Kidney capillary endothelial cell (primary cell): ENCODE results near the gene CDYL.

Experiments
- DNase-seq: peaks from one replicate; pipeline ENCODE4 v3.0.0-alpha.2; 2018; ENCODE audit warnings: low spot score

Gene CDYL

DNA sequence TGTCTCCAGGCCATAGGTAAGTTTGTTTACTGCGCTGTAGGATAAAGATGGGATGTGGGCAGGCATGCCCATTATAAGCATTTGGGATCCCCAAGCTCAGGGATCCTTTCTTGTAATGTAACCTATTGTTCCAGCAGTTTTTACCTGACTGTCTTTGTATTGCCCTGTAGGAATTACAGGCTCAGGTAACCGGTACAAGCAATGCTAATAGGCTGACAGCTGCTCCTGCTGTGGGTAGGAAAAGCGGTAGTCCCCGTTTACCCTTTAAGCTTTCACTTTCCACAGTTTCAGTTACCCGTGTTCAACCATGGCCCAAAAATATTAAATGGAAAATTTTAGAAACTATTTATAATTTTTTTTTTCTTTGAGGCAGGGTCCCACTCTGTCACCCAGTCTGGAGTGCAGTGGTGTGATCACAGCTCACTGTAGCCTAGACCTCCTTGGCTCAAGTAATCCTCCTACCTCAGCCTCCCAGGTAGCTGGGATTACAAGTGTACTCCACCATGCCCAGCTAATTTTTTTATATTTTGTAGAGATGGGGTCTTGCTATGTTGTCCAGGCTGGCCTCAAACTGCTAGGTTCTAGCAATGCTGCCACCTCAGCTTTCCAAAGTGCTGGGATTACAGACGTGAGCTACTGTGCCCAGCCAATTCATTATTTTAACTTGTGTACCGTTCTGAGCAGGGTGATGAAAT is 108.6 kb downstream of the CDYL start:
- no peak for DNase-seq

DNA sequence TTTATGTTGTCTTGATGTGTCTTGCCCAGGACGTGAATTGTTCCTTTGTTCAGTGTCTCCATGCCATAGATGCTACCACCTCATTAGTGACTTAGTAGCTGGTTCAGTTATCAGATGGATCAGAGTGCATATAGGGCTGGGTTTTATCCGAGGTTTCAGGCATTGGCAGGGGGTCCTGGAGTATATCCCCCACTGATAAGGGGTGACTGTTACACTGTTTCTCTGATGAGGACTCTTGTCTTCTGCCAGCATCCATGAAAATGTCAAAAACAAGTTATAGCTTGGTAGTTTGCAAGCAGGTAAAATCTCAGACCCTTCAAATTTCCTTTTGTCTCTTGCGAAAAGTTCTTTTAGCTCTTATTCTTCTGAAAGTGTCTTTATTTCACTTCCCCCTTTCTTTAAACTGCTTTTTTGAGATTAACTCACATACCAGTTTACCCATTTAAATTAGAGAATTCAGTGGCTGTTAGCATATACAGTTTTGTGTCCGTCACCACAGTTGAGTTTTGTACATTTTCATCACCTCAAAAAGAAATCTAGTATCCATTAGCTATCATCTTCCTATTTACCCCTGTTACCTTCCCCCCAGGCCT is 109.2 kb downstream of the CDYL start:
- DNase-seq, result no peak

DNA sequence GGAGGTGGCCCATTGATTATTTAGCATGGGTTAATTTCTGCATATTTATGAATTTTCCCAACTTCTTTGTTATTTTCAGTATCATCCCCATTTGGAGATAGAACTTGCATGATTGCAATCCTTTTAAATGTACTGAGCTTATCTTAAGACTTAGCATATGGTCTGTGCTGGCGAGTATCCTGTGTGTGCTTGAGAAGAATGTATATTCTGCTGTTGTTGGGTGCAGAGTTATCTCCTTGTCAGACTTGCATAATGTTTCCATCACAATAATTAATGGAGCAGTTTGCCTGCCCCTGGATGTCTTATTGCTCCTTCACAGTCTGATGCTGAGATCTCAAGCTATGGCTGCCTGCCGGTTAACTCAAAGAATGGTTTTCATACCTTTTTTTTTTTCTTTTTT is 112.6 kb downstream of the CDYL start:
- no peak for DNase-seq

DNA sequence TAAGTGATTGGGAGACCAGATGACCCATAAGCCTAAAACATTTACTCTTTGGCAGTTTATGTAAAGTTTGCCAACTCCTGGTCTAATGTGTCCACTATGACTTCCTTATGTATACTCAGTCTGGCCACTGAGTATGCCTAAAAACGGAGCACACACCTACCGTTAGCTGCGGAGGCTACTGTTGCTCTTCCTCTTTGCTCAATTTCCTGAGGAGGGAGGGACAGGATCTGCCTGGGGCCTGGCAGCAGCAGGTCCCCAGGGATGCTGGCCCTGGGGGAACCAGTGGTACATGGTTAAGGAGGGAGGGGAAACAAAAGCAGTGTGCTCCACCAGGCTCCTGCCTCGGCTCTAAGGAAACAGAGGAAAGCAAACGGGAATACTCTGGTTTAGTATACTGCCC is 113.5 kb downstream of the CDYL start:
- DNase-seq, result no peak

DNA sequence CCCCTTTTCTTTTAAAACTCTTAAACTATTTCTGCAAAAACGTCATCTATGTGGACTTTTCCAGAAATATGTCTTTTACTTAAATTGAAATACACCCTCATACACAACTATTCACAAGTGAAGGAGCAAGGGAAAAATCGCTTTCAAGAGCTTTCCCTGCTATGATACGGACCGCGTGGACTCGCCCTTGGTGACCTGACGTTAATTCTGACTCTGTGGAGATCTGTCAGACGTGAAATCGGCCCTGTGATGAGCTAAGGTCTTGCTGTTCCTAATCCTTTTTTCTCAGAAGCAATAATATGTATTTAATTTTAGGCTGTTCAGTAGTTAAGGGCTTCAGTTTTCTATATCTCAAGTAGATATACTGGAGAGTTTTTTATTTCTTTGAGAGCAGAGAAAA is 114.0 kb downstream of the CDYL start:
- no peak for DNase-seq

DNA sequence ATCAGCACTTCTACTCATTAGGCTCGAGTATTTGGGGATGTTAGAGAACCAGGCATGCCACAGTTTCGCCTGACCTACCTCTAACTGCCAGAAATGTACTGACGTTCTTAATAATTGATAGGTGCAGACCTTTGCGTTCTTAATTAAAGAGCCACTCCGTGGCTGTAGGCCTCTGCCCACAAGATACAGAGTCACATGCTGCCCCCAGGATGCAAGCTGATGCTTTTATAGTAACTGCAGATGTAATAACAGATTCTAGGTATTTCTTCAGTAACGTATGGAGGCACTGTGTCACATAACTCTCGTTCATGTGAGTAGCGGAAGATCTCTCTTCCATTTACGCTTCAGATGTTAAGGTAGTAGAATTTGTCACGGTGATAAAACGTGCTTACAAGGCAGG is 114.4 kb downstream of the CDYL start:
- no peak for DNase-seq

DNA sequence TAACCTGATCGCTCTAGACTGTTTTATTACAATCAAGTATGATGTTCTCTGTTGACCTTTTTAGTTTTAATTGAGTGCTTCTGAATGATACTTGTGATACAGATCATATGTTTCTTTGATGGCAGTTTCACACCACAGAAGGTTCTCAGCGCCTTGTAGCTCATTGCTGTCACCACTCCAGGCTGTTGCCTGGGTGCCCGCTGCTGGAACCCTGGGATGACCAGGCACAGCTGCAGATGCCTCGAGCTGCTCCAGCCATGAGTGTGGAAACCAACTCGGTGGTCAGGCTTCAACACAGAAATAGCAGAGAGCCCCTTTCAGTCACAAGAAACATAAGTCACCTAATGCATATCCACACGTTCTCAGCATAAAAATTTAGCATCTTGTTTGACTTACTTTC is 114.9 kb downstream of the CDYL start:
- DNase-seq, result no peak

DNA sequence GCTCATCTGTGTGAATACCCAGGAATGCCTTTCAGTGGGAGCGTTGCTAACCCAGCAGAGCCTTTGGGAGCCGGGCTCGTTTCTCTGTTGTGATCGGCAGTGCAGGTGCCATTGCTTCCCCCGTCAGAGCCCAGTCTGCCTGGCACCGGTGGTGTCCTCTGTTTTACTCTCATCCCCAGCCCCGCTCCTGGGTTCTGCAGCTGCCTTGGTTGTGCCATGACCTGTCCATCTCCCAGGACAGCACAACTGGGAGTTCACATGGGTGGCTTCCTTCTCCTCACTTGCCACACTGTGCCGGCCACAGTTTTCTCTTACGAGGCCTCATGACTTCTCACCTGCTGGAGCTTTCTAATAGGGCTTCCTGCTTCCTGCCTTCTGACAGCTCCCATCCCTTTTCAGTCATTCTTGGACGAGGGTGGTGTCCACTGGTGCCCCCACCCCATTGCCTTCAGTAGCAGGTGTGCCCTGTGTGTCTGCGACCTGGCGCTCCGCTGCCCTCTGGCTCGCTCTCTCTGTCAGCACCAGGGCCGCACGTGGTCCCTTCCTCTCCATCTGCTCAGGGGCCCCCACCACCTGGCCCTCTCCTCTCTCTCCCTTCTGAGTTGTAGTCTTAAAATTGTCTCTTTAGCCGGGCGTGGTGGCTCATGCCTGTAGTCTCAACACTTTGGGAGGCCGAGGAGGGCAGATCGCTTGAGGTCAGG is 116.7 kb downstream of the CDYL start:
- no peak for DNase-seq

DNA sequence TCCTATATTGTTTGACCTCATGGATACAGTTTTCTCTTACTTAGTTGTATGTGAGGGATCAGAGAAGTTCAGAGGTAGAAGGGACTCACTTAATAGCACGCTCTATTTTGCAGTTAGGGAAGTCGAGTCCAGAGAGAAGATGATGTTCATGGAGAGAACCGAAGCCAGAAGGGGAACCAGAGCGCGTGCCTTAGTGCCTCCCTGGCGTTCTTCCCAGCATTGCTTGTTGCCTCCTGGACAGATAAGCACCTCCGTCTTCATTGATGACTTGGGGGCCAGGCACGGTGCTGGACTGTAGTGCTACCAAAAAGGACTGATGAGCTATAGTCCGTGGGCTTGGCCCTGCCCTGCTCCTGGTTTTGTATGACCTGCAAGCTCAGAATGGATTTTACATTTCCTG is 117.8 kb downstream of the CDYL start:
- DNase-seq, result no peak

DNA sequence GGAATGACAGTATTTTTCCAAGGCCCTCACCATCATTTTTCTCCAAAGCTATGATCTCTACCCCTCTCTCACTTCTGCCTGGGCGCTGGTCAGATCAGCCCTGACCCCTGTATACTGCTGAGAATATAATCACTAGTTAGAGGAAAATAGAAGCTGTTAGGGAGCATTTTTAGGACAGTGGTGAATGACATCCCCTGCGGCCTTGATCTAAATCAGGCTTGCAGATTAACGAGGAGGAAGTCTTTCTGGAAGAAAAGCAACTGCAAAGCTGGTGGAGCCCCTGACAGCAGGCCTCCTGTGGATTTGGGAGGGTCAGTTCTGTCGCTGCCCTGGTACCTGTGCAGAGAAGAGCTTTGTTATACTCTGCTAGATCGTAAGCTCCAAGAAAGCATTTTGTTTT is 119.8 kb downstream of the CDYL start:
- no peak for DNase-seq

DNA sequence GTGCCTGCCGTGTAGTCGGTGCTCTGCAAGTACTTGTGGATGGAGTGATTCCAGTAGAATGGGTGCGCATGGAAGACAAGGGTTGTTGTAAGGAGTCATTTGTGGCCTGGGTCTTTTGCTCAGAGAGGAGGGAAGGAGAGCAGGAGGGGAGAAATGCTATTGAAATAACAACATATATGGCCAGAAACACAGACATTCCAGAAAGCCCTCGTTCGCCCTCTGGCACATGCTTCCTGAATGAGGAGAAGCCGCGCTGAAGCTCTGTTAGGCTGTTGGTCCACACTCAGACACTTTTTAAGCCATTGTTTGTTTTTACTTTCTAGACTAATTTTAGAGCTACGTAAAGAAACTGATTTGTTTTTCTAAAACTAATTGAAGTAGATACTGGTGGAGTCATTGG is 120.2 kb downstream of the CDYL start:
- no peak for DNase-seq

DNA sequence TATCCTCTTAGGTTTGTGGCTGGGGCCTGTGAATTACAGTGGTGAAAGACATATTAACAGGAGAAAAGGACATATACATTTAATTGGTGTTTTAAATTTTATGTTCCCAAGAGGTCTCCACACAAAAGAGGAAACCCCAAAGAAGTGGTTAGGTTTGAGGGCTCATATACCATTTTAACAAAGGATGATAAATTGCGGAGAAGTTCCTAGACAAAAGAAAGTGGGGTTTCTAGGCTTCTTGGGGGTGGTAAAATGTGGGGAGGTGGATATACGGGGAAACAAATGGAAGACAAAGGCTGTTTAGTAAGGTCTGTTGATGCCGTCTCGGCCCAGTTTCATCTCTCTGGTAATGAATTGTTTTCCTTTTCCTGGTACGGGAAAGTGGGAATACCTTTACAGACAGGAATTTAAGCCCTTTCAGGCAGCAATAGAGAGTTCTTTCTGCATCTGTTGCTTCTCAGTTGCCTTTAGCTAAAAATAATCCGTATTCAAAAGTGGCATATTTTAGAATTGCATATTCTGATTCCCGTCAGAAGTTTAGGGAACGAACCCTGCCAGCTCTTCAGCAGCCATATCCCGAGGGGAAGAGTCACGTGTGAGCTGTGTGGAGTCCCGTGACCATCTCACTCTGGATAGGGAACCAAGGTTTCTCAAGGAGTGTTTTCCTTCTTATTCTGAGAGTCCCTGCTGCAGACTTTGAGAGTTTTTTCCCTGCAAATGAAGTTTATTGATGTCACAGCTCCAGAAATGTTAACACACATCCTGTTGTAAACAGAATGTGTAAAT is 123.2 kb downstream of the CDYL start:
- no peak for DNase-seq

DNA sequence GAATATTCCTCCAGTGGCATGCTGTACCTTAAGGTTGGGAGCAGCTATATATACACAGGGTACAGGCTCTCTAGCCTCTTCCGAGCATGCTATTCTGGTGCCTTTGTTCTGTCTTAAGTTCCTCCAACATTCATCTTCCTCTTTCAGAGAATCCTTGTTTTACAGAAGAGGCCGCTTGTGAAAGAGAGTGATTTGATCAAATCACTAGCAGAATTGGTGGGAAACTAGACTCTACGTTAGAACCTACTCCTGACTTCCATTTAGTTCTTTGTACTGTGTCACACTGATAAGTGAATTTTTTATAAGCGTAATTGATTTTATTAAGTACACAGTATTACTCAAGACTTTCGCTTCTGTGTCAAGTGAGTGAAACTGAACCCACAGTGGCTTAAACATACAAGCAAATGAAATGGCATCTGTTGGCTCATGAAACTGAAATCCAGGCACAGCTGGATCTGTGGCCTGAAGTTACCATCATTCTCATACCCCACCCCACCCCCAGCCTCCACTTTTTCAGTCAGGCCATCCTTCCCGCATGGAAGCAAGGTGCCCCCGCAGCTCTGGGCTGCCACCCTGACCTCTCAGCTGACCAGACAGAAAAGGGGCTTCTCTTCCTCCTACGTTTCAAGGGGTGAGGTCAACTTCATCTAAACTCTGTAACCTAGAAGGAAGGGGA is 125.3 kb downstream of the CDYL start:
- no peak for DNase-seq

DNA sequence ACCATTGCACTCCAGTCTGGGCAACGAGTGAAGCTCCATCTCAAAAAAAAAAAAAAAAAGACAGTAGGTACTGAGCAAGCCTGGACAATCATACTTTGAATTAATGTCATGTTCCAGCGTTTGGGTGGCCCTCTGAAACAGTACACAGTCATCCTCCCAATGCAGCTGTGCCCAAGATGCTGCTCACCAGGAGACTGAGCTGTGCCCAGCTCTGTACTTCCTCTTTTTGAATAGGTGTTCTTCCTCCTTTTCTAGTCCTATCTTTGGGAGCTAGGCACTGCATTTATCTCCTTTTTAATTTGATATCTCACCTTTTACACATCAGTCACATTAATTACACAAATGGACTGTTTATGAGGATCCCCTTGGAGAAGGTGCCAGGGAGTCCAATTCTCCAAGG is 126.2 kb downstream of the CDYL start:
- no peak for DNase-seq

DNA sequence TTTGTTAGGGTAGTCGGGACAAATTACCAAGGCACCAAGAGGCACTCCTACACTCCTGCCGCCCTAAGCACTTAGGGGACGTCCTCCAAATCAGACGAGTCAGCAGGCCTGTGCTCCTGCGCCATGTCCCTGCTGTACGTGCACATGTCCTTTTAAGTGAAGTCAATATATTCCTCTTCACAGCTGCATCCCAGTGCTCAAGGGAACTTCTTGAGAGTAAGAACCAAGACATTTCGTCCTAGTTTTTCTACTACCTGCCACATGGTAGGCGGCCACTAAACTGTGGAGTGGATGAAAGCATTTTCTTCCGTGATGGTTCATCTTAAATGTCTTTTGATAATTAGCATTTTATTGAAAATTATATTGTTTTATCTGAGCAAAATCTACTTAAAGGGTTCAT is 126.9 kb downstream of the CDYL start:
- no peak for DNase-seq

DNA sequence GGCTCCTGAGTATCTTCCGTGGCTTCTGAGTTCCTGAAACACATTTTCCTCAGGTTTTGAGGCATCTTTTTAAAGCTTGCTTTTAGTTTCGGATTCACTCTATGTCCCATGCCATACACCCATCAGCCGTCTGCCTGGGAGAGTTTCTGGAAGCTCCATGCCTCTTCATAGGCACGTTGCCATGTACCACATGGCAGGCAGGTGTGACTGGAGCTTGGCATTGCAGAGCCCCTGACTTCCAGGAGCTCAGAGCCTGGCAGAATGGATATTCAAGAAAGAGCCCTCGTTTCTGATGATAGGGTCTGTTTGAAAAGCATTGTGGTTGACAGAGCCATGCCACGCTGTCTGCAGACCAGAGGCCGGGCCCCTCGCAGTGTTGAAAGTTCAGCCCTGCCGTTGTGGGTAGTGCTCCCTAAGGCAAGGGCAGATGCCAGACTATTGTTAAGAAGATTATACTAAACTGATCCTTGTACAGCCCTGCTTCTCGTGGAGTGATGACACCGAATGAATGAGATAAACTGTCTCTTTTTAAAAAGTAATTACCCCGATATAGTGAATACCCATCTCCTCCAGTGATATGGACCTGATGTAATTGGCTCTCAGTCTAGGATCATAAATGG is 127.7 kb downstream of the CDYL start:
- DNase-seq, result no peak

DNA sequence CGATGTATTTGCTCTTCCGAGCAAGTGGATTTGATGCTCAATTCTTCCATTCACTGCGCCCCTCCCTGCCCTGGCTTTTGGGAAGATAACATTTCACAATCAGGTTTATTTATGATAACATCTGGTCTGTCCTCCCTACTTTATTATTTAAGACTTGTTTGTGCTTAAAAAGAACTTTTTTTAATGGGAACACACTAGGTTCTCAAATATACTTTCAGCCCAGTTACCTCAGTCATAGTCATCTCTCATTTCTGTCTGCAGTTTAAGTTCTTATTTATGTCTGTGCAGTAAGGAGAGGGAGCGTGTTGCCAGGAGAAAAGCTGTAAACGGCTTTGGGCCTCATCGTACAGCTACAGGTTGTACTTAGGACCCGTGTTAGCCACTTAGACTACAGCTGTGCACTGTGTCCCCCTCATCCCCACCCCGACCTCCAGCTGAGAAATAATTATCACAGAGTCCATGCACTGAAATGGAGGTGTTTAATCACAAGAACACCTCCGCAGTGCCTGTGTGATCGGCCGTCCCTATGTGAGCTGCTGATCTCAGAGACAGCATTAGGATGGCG is 128.3 kb downstream of the CDYL start:
- no peak for DNase-seq

DNA sequence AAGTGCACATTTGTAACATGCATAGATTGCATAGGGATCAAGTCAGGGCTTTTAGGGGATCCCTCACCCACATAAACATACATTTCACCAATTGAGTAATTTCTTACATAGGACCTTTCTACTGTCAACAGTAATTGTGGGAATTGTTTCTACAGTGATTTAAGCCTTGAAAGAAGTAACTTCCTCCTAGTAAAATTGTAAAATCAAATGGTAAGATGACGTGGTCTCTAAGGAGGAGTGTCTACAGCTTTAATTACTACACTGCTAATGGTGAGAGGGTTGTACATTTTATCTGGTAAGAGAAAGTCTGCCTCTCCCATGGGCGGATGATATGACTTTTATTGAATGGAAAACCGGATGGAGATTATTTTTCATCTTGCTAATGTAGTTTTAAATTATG is 129.6 kb downstream of the CDYL start:
- DNase-seq, result no peak

DNA sequence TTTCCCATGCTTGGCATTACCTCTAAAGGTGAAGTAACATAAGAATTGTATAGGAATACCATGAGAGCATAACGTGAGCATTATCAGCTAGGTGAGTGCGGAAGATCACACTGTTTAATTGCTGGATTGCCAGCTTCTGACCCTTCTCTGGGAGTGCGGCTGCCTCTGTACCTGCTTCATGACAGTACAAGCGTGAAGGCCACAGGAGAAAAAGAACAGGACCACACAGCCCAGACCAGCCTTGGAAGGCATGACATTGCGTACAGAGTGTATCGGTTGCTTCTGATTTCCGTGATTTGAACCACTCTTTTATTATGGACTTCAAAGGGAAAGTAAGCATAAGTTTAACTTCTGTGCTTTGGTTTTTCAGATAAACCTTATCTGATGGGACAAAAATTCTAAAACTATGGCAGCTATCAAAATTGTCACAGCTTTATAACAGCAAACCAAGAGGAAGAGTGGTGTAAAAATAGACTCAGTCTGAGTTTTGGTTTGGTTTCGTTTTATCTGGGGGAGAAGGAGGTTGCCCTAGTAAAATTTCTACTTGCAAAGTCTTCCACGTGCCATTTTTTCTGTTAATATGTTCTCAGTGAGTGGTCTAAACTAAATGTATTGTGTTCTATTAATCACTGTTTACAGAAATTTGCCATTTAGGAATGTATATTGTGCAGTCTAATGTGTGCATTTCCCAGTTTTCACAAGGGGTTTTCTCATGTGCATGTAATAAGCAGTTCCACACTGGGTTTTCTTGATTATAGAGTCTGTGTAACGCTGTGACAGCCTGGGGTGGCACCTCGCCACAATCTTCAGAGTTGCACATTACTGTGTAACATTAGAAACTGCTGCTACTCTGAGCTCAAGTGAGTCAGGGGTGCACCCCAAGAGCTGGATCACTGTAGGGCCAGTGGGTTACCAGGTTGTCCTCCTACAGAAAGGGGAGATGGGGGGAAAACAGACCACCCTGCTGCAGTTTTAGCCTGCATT is 130.4 kb downstream of the CDYL start:
- no peak for DNase-seq

DNA sequence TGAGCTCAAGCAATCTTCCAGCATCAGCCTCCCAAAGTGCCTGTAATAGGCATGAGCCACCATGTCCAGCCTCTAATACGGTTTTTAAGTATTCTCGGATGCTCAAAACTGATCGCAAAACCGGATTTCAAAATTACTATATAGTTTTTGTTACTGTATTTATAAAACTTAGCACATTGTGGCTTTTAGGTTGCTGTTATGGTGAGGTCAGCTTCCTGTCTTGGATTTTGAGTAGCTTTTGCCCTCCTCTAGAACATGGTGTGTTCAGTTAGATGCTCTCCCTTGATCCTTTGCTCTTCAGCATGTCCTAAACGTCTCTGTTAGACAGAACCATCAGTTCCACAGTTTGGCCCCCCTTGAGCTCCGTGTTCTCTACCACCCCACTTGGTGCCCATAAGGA is 131.4 kb downstream of the CDYL start:
- no peak for DNase-seq
